Osteocyte (in vitro differentiated cells): ENCODE results near the gene TGFBR3L. TPM values are rescaled to one million over a fixed set of nuclear protein-coding genes. Genes with fewer than 3 reads are reported as not detected.

Source experiments
- DNase-seq: peaks from one replicate; pipeline ENCODE4 v3.0.0; 2021; ENCODE audit warnings: mixed read lengths; ENCODE audit not compliant: unreplicated experiment; ENCODE audit errors: extremely low spot score
- H3K27ac Mint-ChIP-seq: one replicate; pipeline ENCODE4 v1.8.0; 2021; ENCODE audit warnings: mild to moderate bottlenecking, mixed read lengths; ENCODE audit not compliant: unreplicated experiment
- H3K27me3 Mint-ChIP-seq: one replicate; pipeline ENCODE4 v1.8.0; 2021; ENCODE audit warnings: mixed read lengths; ENCODE audit not compliant: unreplicated experiment
- H3K36me3 Mint-ChIP-seq: one replicate; pipeline ENCODE4 v1.8.0; 2021; ENCODE audit warnings: mixed read lengths; ENCODE audit not compliant: unreplicated experiment
- H3K4me1 Mint-ChIP-seq: one replicate; pipeline ENCODE4 v1.8.0; 2021; ENCODE audit warnings: mixed read lengths; ENCODE audit not compliant: unreplicated experiment
- H3K4me3 Mint-ChIP-seq: one replicate; pipeline ENCODE4 v1.8.0; 2021; ENCODE audit warnings: mild to moderate bottlenecking, moderate library complexity, mixed read lengths; ENCODE audit not compliant: unreplicated experiment
- H3K9me3 Mint-ChIP-seq: one replicate; pipeline ENCODE4 v1.8.0; 2021; ENCODE audit warnings: mixed read lengths; ENCODE audit not compliant: unreplicated experiment
- CTCF ChIP-seq: fragments of 200-600 bp; sonication (generic); IDR thresholded peaks from 2 replicates; pipeline ENCODE4 v1.5.0; 2021; ENCODE audit warnings: antibody characterized with exemption, mild to moderate bottlenecking, moderate library complexity
- total RNA-seq: library from RNA; stranded (reverse); gene quantifications from 2 replicates; pipeline ENCODE4 v1.2.1, GENCODE V29; 2021

The TGFBR3L gene
- total RNA-seq, 1 donor from 2014 or later, result 2.3 TPM

- Mint-ChIP-seq H3K27me3 (no peaks in the 10 kb centered on the region), H3K27ac (no peak overlapping the region), H3K9me3 (no peaks in the 10 kb centered on the region), H3K4me1 (peaks cover 17% of the 10 kb centered on the region), H3K4me3 (peak overlapping the region; percentile 86), H3K36me3 (peaks cover 13% of the 10 kb centered on the region)
- TF ChIP-seq CTCF, result no peak
- DNase-seq, result no peak
Measured at GRCh38 chr19:7941895-7942596, 27.4 kb downstream of the TGFBR3L start.

- Mint-ChIP-seq H3K36me3 (peaks cover 9% of the 10 kb centered on the region), H3K4me1 (peaks cover 17% of the 10 kb centered on the region), H3K9me3 (no peaks in the 10 kb centered on the region), H3K4me3 (peak overlapping the region; percentile 86), H3K27me3 (no peaks in the 10 kb centered on the region), H3K27ac (peak overlapping the region; percentile 98)
- no peak for DNase-seq
- no peak for TF ChIP-seq CTCF
Measured at GRCh38 chr19:7942981-7943443, 28.4 kb downstream of the TGFBR3L start.

GRCh38 chr19:7943444-7944176 is 29.0 kb downstream of the TGFBR3L start, which contains the start of gene TIMM44:
Gene TIMM44, minus strand, starts transcription at chr19:7943666. Its CDS starts 15 bp downstream, at chr19:7943651.
- H3K4me1 Mint-ChIP-seq, result peaks cover 17% of the 10 kb centered on the region
- peak; percentile 99 for DNase-seq
- H3K27ac Mint-ChIP-seq, result peak within 1 kb of the TSS; percentile 98
- H3K4me3 Mint-ChIP-seq, result peak within 1 kb of the TSS; percentile 86
- H3K36me3 Mint-ChIP-seq, result peaks cover 9% of the 10 kb centered on the region
- H3K27me3 Mint-ChIP-seq, result no peaks in the 10 kb centered on the region
- no peak for TF ChIP-seq CTCF
- H3K9me3 Mint-ChIP-seq, result no peaks in the 10 kb centered on the region

GRCh38 chr19:7944177-7944761 is 29.6 kb downstream of the TGFBR3L start:
- TF ChIP-seq CTCF, result peak; percentile 92
- Mint-ChIP-seq H3K27ac (peak overlapping the region; percentile 98), H3K4me3 (peak overlapping the region; percentile 86), H3K27me3 (no peaks in the 10 kb centered on the region), H3K4me1 (peaks cover 17% of the 10 kb centered on the region), H3K9me3 (no peaks in the 10 kb centered on the region), H3K36me3 (peaks cover 9% of the 10 kb centered on the region)
- peak; percentile 96 for DNase-seq

- H3K36me3 Mint-ChIP-seq, result peaks cover 3% of the 10 kb centered on the region
- peaks cover 9% of the 10 kb centered on the region for H3K4me1 Mint-ChIP-seq
- DNase-seq, result no peak
- H3K27ac Mint-ChIP-seq, result no peak overlapping the region
- no peaks in the 10 kb centered on the region for H3K9me3 Mint-ChIP-seq
- no peaks in the 10 kb centered on the region for H3K27me3 Mint-ChIP-seq
- no peak for TF ChIP-seq CTCF
- no peak overlapping the region for H3K4me3 Mint-ChIP-seq
Measured at GRCh38 chr19:7947939-7948338, 33.3 kb downstream of the TGFBR3L start.
